GM12878 (cell line): ENCODE data around the gene PLEKHJ1. TPM values are rescaled to one million over a fixed set of nuclear protein-coding genes. Genes with fewer than 3 reads are reported as not detected.

Experiments used
- ATAC-seq: fragments of 200-7000 bp; cut with Tn5 transposase; 3 replicates; pipeline ENCODE4 v1.9.1; 2020; ENCODE audit warnings: mild to moderate bottlenecking, moderate library complexity
- BruUV-seq: library from RNA; stranded (reverse); fragments of 400-500 nt; replicated peaks from 2 replicates; lab custom pipeline; 2021; lab: Mats Ljungman, UMichigan
- CTCF ChIA-PET: fragments of 300-600 bp; sonication (Branson Sonifier 250); formaldehyde crosslinking; extraction: SDS; loops from one replicate; lab custom pipeline; 2021; ENCODE audit warnings: inconsistent platforms; lab: Yijun Ruan, JAX
- POLR2A ChIA-PET: fragments of 350-600 bp; formaldehyde crosslinking; extraction: SDS; loops from one replicate; lab custom pipeline; 2021; ENCODE audit warnings: inconsistent platforms; lab: Charles Lee
- RAD21 ChIA-PET: fragments of 300-600 bp; sonication (Branson Sonifier 250); formaldehyde crosslinking; loops from one replicate; lab custom pipeline; 2023; ENCODE audit warnings: antibody characterized with exemption; ENCODE audit not compliant: unreplicated experiment; lab: Charles Lee
- SMC1A ChIA-PET: fragments of 300-600 bp; sonication (Branson Sonifier 250); formaldehyde crosslinking; loops from one replicate; lab custom pipeline; 2023; ENCODE audit not compliant: unreplicated experiment, uncharacterized antibody; lab: Charles Lee
- DNase-seq: peaks from one replicate; pipeline ENCODE4 v3.0.0-alpha.2; 2011; ENCODE audit warnings: low read depth, low spot score
- FAIRE-seq: peaks from 3 replicates; lab custom pipeline; 2011; peaks lifted over from hg19 to GRCh38; lab: Jason Lieb, UNC
- H2AFZ ChIP-seq: 2 replicates; pipeline ENCODE4 v1.6.0; 2011; ENCODE audit warnings: low read depth, low read length, control low read depth; ENCODE audit not compliant: control insufficient read depth
- H3K27ac ChIP-seq: 2 replicates; pipeline ENCODE4 v1.5.1; 2011; ENCODE audit warnings: control low read depth; ENCODE audit not compliant: control insufficient read depth, insufficient read depth
- H3K27me3 ChIP-seq, 2 experiments: replicated peaks in 1 of 2; 2 replicates each; pipeline versions ENCODE4 v1.6.0 to v1.6.1; 2011; ENCODE audit warnings: low read length in 1 of 2; ENCODE audit not compliant: control insufficient read depth in 2 of 2, insufficient read depth in 2 of 2
- H3K36me3 ChIP-seq, 2 experiments: 2 replicates each; pipeline ENCODE4 v1.5.1; 2011; ENCODE audit warnings: low read length in 1 of 2; ENCODE audit not compliant: control insufficient read depth in 2 of 2, insufficient read depth in 2 of 2
- H3K4me1 ChIP-seq: 2 replicates; pipeline ENCODE4 v1.6.1; 2011; ENCODE audit warnings: mild to moderate bottlenecking, low read length, moderate library complexity, mixed read lengths; ENCODE audit not compliant: control insufficient read depth, insufficient read depth
- H3K4me2 ChIP-seq: 2 replicates; pipeline ENCODE4 v1.6.0; 2011; ENCODE audit warnings: control low read depth; ENCODE audit not compliant: control insufficient read depth, insufficient read depth
- H3K4me3 ChIP-seq: fragments of 200-600 bp; sonication (generic); 2 replicates; pipeline ENCODE4 v1.5.1; 2016
- H3K79me2 ChIP-seq: 2 replicates; pipeline ENCODE4 v1.6.0; 2011; ENCODE audit warnings: low read length; ENCODE audit not compliant: control insufficient read depth, insufficient read depth
- H3K9ac ChIP-seq: 2 replicates; pipeline ENCODE4 v1.8.0; 2011; ENCODE audit warnings: low read length, control low read depth, mixed read lengths; ENCODE audit not compliant: control insufficient read depth, insufficient read depth
- H3K9me3 ChIP-seq: replicated peaks from 3 replicates; pipeline ENCODE4 v1.5.1; 2011; ENCODE audit warnings: mild to moderate bottlenecking, low read length; ENCODE audit not compliant: control insufficient read depth, insufficient read depth
- H4K20me1 ChIP-seq: 2 replicates; pipeline ENCODE4 v1.6.0; 2011; ENCODE audit not compliant: control insufficient read depth, insufficient read depth
- CHD2 ChIP-seq: IDR thresholded peaks from 2 replicates; pipeline ENCODE4 v1.6.1; 2011; ENCODE audit warnings: low read depth, low read length, improper control_type of control experiment, borderline replicate concordance
- CREM ChIP-seq: IDR thresholded peaks from 2 replicates; pipeline ENCODE4 v1.6.1; 2014; ENCODE audit warnings: antibody characterized with exemption, low read depth
- FOS ChIP-seq: IDR thresholded peaks from 3 replicates; pipeline ENCODE4 v1.6.1; 2011; ENCODE audit warnings: borderline replicate concordance; ENCODE audit not compliant: insufficient read length; ENCODE audit errors: extremely low read depth
- KDM1A ChIP-seq: fragments of 200-600 bp; sonication (generic); IDR thresholded peaks from 2 replicates; pipeline ENCODE4 v1.6.1; 2016; ENCODE audit warnings: borderline replicate concordance
- NFXL1 ChIP-seq: fragments of 450-650 bp; IDR thresholded peaks from 2 replicates; pipeline ENCODE4 v1.6.1; 2017; ENCODE audit warnings: antibody characterized with exemption, mild to moderate bottlenecking, borderline replicate concordance
- NFYB ChIP-seq: IDR thresholded peaks from 2 replicates; pipeline ENCODE4 v1.6.1; 2011; ENCODE audit warnings: low read depth, mild to moderate bottlenecking, low read length, improper control_type of control experiment, moderate library complexity; ENCODE audit not compliant: insufficient read depth
- PAX8 ChIP-seq: fragments of 450-650 bp; IDR thresholded peaks from 2 replicates; pipeline ENCODE4 v1.6.1; 2017; ENCODE audit warnings: mild to moderate bottlenecking, moderate library complexity
- POLR2AphosphoS5 ChIP-seq: IDR thresholded peaks from 2 replicates; pipeline ENCODE4 v1.6.1; 2011; ENCODE audit warnings: mild to moderate bottlenecking, low read length, inconsistent platforms
- RAD51 ChIP-seq: fragments of 450-650 bp; IDR thresholded peaks from 2 replicates; pipeline ENCODE4 v1.6.1; 2016; ENCODE audit warnings: moderate library complexity, mild to moderate bottlenecking, inconsistent platforms
- RELA ChIP-seq: fragments of 450-650 bp; IDR thresholded peaks from 2 replicates; pipeline ENCODE4 v1.8.0; 2014; ENCODE audit warnings: borderline replicate concordance; ENCODE audit not compliant: partially characterized antibody
- SRF ChIP-seq, 2 experiments: IDR thresholded peaks; 2 replicates each; pipeline ENCODE4 v1.6.1; 2011; ENCODE audit warnings: low read depth in 2 of 2, low read length in 2 of 2, mild to moderate bottlenecking in 1 of 2, moderate library complexity in 1 of 2
- SUZ12 ChIP-seq: fragments of 200-600 bp; sonication (generic); IDR thresholded peaks from one replicate; pipeline ENCODE4 v1.6.1; 2018; ENCODE audit warnings: antibody characterized with exemption, mild to moderate bottlenecking; ENCODE audit not compliant: unreplicated experiment
- ZNF274 ChIP-seq: IDR thresholded peaks from one replicate; pipeline ENCODE4 v1.8.0; 2011; ENCODE audit not compliant: insufficient read length, insufficient read depth
- ZNF384 ChIP-seq: IDR thresholded peaks from 2 replicates; pipeline ENCODE4 v1.6.1; 2012; ENCODE audit warnings: low read depth, mild to moderate bottlenecking, low read length, improper control_type of control experiment, borderline replicate concordance
- WGBS: methylation state at CpG from one replicate; pipeline ENCODE4 v1.1.6; 2016; ENCODE audit warnings: low lambda C conversion rate; ENCODE audit not compliant: insufficient replicate concordance, insufficient coverage; ENCODE audit errors: missing lambda C conversion rate; 5-methylcytosine and 5-hydroxymethylcytosine counted together
- in situ Hi-C: fragments of 300-500 bp; cut with MboI; formaldehyde crosslinking; loops from 9 replicates; pipeline ENCODE4 v1.14.3; 2018; ENCODE audit warnings: mixed read lengths
- intact Hi-C: fragments of 100-400 bp; cut with micrococcal nuclease; formaldehyde crosslinking; loops from one replicate; pipeline ENCODE4 v1.14.2; 2022; ENCODE audit not compliant: unreplicated experiment
- polyA plus RNA-seq, 11 experiments: library from polyadenylated mRNA; depleted of rRNA in 4 of 11; unstranded in 6 of 11; stranded (reverse) in 5 of 11; fragments of >200 nt; fragmentation: Nextera tagmentation in 4 of 11; fragmentation: Illumina TruSeq in 1 of 11; extraction: Ambion mirVana in 4 of 11; extraction: Trizol in 1 of 11; gene quantifications; 1 replicate in 1 of 11; 2 replicates in 10 of 11; pipeline versions ENCODE4 v1.2.1 to v1.2.3, GENCODE V29; 2011 to 2016; ENCODE audit warnings: inconsistent platforms in 2 of 11, missing spikeins in 2 of 11, low read depth in 1 of 11
- total RNA-seq, 4 experiments: library from RNA; depleted of rRNA in 3 of 4; stranded (reverse); fragments of >200 nt in 3 of 4; fragmentation: Illumina TruSeq in 1 of 4; extraction: Trizol in 1 of 4; gene quantifications; 2 replicates each; pipeline versions ENCODE4 v1.2.1 to v1.2.3, GENCODE V29; 2013 to 2021
- TF ChIP-seq, protein P1 (sequence below): fragments of 450-650 bp; IDR thresholded peaks from 2 replicates; pipeline ENCODE4 v1.6.1; 2017; ENCODE audit warnings: borderline replicate concordance
- TF ChIP-seq, protein P2 (sequence below): fragments of 450-650 bp; IDR thresholded peaks from 2 replicates; pipeline ENCODE4 v1.6.1; 2016; ENCODE audit warnings: mild to moderate bottlenecking
- TF ChIP-seq, protein P3 (sequence below): fragments of 150-350 bp; IDR thresholded peaks from 2 replicates; pipeline ENCODE4 v1.6.1; 2014; ENCODE audit warnings: mild to moderate bottlenecking, low read depth, low read length

Gene PLEKHJ1
- total and polyA plus RNA-seq, 10 of the 15 experiments (the other 5 are each of a cell fraction or from before 2014, with no cell fraction given): 1.3 to 133 (median 75.0) TPM

DNA sequence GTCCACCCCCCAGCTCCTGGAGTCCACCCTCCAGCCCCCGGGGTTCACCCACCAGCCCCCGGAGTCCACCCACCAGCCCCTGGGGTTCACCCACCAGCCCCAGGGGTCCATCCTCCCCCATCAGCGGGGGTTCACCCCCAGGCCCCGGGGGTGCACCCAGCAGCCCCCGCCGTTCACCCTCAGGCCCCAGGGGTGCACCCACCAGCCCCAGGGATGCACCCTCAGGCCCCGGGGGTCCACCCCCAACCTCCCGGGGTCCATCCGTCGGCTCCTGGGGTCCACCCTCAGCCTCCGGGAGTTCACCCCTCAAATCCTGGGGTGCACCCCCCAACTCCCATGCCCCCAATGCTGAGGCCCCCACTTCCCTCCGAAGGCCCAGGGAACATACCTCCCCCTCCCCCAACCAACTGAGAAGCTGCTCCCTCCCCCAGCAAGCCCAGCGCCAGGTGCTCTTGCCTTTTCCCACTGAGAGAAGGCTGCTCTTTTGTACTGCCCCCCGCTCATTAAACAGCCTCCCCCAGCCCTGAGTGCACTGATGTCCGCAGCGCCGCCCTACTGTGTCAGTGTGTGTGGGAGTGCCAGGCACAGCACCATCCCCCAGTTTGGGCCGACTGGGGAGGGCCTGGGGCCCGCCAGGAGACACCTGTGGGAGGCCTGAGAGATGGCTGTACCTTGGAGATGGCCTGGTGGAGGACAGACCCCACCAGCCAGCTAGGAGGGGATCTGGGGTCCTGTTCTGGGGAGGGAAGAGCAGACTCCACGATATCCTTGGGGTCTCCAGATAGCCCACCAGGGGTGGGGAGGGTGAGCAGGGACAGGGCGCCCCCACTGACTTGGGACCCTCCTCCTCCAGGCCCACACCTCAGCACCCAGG lies 12.2 kb upstream of the PLEKHJ1 start:
- ChIA-PET CTCF (no interaction called here), POLR2A (interaction anchor here (0.6 kb wide), 1 partner anchor 18 kb away, joined by 3 read pairs; no protein-coding TSS in a partner anchor), RAD21 (interaction anchor here (1.3 kb wide), 1 partner anchor 13 kb away, joined by 4 read pairs; no protein-coding TSS in a partner anchor), SMC1A (no interaction called here)
- H3K9me3 ChIP-seq: no peaks in the 10 kb centered on the region; the same call in 2 of the 3 replicates
- H3K4me2 ChIP-seq: no peak overlapping the region
- peaks cover 10 to 18% of the 10 kb centered on the region in 2 experiments; a peak in 3 of 4 replicates for H3K27me3 ChIP-seq
- H3K4me1 ChIP-seq: no peaks in the 10 kb centered on the region; the same call in 1 of the 2 replicates
- in situ Hi-C loops (no loop called here), intact Hi-C loops (no loop called here)
- TF ChIP-seq, protein P1, sequence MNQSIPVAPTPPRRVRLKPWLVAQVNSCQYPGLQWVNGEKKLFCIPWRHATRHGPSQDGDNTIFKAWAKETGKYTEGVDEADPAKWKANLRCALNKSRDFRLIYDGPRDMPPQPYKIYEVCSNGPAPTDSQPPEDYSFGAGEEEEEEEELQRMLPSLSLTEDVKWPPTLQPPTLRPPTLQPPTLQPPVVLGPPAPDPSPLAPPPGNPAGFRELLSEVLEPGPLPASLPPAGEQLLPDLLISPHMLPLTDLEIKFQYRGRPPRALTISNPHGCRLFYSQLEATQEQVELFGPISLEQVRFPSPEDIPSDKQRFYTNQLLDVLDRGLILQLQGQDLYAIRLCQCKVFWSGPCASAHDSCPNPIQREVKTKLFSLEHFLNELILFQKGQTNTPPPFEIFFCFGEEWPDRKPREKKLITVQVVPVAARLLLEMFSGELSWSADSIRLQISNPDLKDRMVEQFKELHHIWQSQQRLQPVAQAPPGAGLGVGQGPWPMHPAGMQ: no peak
- no peak for TF ChIP-seq KDM1A
- no peak for TF ChIP-seq POLR2AphosphoS5
- TF ChIP-seq RAD51: no peak
- no peak for TF ChIP-seq PAX8
- TF ChIP-seq, protein P2, sequence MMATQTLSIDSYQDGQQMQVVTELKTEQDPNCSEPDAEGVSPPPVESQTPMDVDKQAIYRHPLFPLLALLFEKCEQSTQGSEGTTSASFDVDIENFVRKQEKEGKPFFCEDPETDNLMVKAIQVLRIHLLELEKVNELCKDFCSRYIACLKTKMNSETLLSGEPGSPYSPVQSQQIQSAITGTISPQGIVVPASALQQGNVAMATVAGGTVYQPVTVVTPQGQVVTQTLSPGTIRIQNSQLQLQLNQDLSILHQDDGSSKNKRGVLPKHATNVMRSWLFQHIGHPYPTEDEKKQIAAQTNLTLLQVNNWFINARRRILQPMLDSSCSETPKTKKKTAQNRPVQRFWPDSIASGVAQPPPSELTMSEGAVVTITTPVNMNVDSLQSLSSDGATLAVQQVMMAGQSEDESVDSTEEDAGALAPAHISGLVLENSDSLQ: no peak
- no peak for TF ChIP-seq NFYB
- TF ChIP-seq, protein P3, sequence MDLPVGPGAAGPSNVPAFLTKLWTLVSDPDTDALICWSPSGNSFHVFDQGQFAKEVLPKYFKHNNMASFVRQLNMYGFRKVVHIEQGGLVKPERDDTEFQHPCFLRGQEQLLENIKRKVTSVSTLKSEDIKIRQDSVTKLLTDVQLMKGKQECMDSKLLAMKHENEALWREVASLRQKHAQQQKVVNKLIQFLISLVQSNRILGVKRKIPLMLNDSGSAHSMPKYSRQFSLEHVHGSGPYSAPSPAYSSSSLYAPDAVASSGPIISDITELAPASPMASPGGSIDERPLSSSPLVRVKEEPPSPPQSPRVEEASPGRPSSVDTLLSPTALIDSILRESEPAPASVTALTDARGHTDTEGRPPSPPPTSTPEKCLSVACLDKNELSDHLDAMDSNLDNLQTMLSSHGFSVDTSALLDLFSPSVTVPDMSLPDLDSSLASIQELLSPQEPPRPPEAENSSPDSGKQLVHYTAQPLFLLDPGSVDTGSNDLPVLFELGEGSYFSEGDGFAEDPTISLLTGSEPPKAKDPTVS: no peak
- no peak for TF ChIP-seq ZNF274
- no peak for TF ChIP-seq FOS
- no peak for TF ChIP-seq ZNF384
- no peak for TF ChIP-seq RELA
- TF ChIP-seq CREM: no peak
- TF ChIP-seq NFXL1: no peak
- no peak for TF ChIP-seq SUZ12
- no peak for TF ChIP-seq CHD2
- TF ChIP-seq SRF (IDR thresholded peaks at IDR 0.05; ENCODE audit: low read depth in 2 of 2, low read length in 2 of 2): no peak
- no peaks in the 10 kb centered on the region; the same call in 1 of the 2 replicates for H4K20me1 ChIP-seq
- no peak overlapping the region for H3K9ac ChIP-seq
- DNase-seq: no peak
- ATAC-seq: no peak
- FAIRE-seq: no peak
- WGBS: 72% methylated on average over 12 of the region's 21 CpGs
- no peak overlapping the region for H2AFZ ChIP-seq
- H3K27ac ChIP-seq: no peak overlapping the region
- no peaks in the 10 kb centered on the region for H3K79me2 ChIP-seq
- BruUV-seq: TSS peak; percentile 50
- H3K36me3 ChIP-seq: peaks cover 5 to 47% of the 10 kb centered on the region in 2 experiments; a peak in 3 of 4 replicates
- no peak overlapping the region for H3K4me3 ChIP-seq
